Fibroblast of skin of back (primary cell): Measurements from ENCODE around the gene ABR.
A peak's percentile ranks its signal among the peaks of the same experiment; 100 is the strongest.
"Not testable (repeated sequence)": the region's sequence is repeated elsewhere in the genome, so short reads cannot be mapped to it uniquely, and the experiment has no call there.

Source experiments
- DNase-seq: peaks from one replicate; pipeline ENCODE4 v3.0.0-alpha.2; 2013

ABR gene

GRCh38 chr17:981292-981658 lies 198.5 kb downstream of the ABR start:
- DNase-seq, result no peak

GRCh38 chr17:980406-981291 lies 199.1 kb downstream of the ABR start:
- peak; percentile 86 for DNase-seq

- DNase-seq, result peak; percentile 70
These were observed 200.0 kb downstream of the ABR start, which contains the start of gene NXN for GRCh38 chr17:979539-980405. Gene NXN, minus strand, starts transcription at chr17:979776.

- no peak for DNase-seq
These were observed 200.6 kb downstream of the ABR start for GRCh38 chr17:979212-979538.

- peak; percentile 71 for DNase-seq
These were observed 201.4 kb downstream of the ABR start for GRCh38 chr17:978103-979093.

- DNase-seq, result peak; percentile 70
These were observed 202.6 kb downstream of the ABR start for GRCh38 chr17:977166-977565.

- peak; percentile 36 for DNase-seq
These were observed 203.5 kb downstream of the ABR start for GRCh38 chr17:976312-976711.

- DNase-seq, result peak; percentile 56
These were observed 204.3 kb downstream of the ABR start for GRCh38 chr17:975371-975915.

- not testable (repeated sequence) for DNase-seq
These were observed 205.0 kb downstream of the ABR start for GRCh38 chr17:974778-975177.

- no peak for DNase-seq
These were observed 206.7 kb downstream of the ABR start for GRCh38 chr17:973053-973452.

GRCh38 chr17:971861-972260 lies 207.9 kb downstream of the ABR start:
- DNase-seq, result not testable (repeated sequence)

GRCh38 chr17:970364-970763 lies 209.4 kb downstream of the ABR start:
- DNase-seq, result no peak

- peak; percentile 42 for DNase-seq
These were observed 209.9 kb downstream of the ABR start for GRCh38 chr17:969811-970355.

- DNase-seq, result peak; percentile 62
These were observed 210.7 kb downstream of the ABR start for GRCh38 chr17:968812-969730.

GRCh38 chr17:967122-967521 lies 212.7 kb downstream of the ABR start:
- no peak for DNase-seq

GRCh38 chr17:965311-965989 lies 214.3 kb downstream of the ABR start:
- DNase-seq, result peak; percentile 43

- no peak for DNase-seq
These were observed 214.9 kb downstream of the ABR start for GRCh38 chr17:964876-965275.

- DNase-seq, result no peak
These were observed 217.1 kb downstream of the ABR start for GRCh38 chr17:962670-963069.

- DNase-seq, result no peak
These were observed 217.6 kb downstream of the ABR start for GRCh38 chr17:962166-962565.
